Activated CD4-positive, CD25-positive, alpha-beta regulatory T cell (primary cell): Measurements from ENCODE around the gene PLPP3.

ENCODE experiments used
- DNase-seq, 4 experiments: peaks; one replicate each; lab custom pipeline; 2025; lab: John Stamatoyannopoulos, UW

Gene PLPP3

DNA sequence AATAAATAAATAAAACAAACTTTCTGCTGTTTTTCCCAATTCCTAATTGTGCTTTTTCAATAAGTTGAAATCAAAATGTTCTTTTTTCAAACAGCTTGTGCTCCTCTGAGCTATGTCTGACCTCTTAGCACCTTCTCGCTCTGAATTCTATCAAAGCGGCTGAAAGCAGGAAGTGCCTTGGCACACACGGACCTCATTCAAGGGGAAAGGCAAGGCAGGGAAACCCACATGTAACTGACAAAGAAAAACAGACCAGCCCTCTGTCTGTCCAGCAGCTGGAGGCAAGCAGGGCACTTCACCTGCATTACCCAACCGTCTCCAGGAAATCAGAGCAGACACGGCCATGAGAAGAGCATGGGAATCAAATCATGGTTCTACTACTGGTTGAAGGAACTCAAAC, 56.7 kb downstream of the PLPP3 start:
- DNase-seq = no peak

DNA sequence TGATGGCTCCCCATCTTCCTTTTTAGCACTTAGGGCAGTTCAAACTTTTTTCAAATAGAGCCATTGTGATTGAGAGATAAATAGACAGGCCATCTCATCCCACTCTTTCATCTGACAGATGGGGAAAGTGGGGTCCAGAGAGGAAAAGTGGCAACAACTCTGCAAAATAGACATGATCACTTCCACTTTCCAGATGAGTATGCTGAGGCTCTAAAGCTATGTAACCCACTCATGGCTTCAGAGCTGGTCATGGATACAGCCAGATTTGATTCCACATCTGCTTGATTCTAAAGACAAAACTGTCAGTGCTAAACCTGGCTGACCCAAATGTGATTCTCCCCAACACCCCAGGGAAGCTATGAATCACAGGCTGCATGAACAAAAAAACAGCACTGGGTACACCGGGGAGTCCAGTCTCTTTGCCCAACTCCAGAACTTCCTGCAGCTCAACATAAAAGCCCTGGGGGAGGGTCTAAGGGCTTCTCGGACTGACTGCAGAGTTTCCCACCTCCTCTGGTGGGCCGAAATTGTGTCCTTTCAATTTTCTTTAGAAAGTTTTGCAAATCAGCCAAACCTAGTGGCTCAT, 59.3 kb downstream of the PLPP3 start:
- DNase-seq = no peak

DNA sequence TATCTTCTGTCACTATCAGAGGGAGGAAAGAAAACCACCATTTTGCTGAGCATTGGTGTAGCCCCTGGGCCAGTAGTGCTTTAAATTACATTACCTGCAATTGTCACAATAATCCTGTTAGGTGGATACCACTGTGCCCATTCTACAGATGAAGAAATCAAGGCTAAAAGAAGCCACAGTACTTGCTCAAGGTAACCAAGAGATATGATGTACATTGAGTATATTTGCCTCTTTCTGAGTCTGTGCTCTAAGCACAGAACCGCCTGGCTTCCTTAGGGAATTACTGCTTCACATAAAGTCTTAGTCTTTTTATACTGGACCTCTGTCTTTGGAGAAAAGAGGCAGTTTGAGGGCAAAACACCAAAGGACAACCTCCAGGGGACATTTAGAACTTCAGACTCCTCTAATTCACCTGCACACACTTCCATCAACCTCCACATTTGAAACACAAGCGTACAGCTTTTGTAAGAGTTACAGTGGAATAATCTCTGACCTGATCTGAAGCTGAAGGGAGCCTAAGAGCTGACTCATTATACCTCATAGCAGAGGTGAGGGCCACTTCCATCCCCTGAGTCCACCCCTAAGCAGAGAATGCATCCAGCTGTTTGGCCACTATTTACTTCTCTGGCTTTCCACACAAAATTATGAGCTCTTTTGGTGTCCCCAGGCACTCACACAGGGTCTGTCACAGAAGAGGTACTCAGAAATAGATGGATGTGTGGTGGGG, 61.8 kb downstream of the PLPP3 start:
- no peak for DNase-seq

DNA sequence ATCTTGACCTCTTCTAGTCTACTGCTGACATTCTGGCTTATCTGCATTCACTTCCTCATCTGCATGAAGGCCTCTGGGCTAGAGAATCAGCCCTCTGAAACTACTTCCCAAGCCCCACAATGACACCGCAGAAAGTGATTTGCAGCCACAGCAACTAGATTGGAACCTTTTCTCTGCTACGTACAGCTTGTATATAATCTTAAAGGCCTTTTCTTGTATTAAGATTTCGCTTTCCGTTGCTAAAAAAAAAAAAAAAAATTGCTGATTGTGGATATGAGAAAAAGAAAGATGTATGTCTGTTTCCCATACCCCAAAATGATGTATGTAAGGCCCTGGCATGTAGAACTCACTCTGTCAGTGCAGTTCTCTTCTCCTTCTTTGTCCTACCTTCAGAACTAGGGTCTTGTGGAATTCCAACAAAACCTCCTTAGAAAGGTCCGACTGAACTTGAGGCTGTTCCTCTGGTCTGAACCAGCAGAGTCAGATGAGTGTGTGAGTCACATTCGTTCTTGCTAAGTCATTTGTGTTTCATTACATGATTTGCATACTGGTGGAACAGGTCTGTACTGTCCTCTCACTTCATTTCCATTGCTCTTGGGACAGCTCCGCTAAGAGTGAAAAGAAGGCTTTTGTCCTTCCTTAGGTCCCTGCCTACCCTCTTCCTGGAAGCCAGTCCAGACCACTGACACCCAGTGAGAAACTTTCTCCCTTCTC, 62.7 kb downstream of the PLPP3 start:
- DNase-seq = no peak

DNA sequence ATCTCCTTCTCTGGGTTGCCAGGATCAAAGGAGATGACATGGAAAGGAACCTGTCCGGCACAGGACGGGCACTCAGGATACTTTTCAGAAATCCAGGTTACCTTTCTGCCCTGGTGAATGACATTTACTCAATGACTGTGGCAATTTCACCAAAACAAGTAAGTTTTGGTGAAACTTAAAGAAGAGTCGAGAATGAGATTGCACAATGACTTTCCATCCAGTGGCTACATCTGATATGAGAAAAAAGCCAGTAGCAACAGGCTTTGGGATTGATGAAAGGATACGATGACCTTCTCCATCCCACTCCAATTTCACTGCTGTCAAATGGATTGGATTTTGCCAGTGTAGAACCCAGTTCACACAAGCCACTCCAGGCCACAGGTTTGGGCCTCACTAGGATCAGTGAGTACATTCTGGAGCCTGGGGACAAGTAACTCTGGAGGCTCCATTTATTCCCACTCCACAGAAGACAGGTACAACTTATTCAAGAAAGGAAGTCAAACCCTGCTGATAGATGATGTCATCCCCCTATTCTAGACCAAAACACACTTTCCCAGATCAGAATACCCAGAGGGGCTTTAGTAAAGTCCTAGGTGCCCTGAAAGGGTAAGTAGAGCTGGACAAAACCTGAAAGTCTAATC, 63.3 kb downstream of the PLPP3 start:
- no peak for DNase-seq

DNA sequence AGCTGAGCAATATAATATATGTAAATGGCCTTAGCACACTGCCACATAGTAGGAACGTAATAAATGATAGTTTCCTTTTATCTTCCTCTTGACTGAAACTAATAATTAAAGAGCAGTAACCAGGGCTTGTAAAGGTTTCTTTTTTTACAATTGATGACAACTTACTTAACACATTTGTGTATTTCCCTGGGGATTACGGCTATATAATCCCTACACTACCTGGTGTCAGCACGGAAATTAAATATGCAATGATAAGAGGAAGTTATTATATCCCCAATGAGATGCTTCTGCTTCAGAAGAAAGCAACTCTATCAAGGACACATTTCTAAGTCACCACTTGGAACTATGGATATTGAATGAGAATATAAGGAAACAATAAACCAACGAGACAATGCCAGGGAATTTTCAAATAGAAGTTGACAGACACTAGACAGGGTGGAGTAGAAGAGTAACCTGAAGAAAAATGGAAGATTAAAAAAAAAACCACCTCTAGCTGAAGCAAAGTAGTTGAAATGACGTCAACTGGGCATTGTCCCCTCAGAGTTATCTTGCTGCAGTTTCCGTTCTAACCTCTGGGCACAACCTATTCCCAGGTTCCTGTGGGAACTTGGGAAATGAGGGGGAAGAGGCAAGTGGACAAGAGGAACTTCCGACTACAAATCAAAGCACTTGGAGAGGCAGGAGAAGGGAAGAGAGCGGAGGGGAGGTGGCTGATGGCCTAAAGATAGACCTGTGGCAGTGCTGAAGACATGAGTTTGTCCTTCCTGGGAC, 66.5 kb downstream of the PLPP3 start:
- no peak for DNase-seq

DNA sequence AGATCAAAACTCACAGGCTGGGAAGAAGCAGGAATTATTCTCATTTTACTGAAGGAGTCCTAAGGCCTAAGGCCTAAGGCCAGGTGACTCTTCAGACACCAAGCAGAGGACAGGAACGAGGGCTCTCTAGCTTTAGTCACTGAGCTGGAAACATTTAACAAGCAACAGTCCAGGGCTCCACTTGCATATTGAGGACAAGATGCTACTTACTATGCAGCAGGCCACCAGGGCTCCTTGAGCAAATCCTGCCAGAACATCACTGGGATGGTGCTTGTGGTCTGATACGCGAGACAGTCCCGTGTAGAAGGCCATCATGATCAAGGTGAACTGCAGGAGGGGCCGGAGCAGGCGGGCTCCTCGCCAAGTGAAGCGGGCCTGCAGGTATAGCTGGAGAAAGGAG, 67.6 kb downstream of the PLPP3 start:
- DNase-seq = no peak

DNA sequence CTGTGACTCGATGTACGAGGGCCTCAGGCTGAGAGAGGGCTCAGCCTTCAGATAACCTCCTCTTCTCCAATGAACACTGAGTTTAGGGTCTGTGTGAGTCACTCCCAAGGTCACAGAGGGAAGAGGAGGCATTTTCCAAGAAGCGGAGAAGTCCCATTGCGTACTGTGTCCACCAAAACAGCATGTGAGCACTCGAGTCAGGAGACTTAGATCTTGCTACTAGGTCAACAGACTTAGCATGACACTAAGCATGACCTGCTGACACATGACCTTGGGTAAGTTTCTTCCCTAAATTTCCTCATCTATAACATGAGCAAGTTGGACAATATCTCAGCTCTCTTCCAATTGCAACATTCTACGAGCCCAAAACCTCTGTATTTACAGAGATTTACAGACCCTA, 68.0 kb downstream of the PLPP3 start:
- no peak for DNase-seq

DNA sequence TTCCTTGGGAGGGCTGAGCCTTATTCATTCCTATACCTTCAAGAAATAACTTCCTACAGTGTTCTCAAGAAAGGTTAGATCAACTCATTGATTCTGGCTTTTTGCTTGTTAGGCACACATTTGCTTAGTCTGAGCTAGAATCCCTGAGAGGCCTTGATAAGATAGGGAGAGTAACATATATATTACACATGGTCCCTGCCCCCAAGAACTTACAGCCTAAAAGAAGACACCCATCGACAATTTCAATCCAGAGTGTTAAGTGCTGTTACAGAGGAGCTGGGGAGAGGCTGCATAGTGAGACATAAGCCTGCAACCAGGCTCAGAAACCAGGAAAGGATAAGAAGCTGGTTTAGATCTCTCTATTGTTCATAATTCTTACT, 68.7 kb downstream of the PLPP3 start:
- DNase-seq = no peak

DNA sequence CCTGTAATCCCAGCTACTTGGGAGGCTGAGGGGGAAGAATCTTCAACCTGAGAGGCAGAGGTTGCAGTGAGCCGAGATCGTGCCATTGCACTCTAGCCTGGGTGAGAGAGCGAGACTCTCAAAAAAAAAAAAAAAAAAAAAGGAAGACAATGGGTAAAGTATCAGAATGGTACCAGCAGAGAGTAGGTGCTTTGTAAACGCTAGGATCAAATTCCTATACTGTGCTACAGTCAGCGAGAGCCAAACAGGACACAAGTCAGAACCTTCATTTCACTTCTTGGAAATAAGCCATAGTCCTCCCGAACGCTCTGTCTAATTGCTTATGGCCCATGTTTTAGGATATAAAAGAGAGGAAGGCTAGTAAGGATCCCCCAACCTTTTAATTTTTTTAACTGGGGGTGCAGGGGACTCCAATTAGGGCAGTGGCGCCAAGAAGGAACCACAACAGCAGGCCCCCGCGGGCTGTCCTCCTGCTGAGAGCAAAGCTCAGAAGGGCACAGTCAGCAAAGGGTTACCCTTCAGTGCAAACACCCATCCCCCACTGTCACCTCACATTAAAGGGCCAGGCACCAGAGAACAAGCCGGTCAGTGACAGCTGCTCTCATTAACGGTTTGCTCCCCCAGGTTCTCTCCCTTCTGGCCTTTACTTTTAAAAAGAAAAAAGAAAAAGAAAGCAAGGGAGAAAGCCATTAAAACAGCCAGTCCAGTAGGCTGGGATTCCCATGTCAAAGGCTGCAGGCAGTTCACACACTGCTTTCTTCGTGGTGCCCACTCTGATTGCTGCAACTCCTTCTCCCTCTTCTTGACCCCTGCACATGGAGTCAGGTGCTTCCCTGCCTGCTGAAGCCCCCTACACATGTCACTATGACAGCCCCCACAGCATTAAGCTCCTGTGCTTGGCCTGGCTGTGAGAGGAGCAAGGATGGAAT, 69.4 kb downstream of the PLPP3 start:
- DNase-seq = no peak

DNA sequence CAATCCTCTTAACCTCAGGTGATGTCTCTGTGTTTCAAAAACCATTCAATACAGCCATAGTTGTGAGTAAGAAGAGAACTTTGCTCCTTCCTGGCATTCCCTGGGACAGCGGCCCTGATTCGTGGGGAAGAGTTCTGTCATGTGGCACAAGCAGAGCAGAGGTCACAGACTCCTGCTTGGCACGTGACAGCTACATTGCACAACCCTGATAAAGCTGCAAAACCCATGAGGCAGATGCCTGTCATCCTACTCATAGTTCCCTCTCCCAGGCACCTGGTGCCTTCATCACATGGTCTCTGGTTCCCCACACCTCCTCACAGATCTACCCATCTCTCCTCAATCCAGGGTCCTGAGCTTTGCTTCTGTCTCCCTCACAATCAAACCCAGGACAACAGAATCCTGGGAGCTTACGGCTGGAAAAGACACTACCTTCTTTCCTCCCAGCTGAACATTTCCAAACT, 70.8 kb downstream of the PLPP3 start:
- DNase-seq = no peak

DNA sequence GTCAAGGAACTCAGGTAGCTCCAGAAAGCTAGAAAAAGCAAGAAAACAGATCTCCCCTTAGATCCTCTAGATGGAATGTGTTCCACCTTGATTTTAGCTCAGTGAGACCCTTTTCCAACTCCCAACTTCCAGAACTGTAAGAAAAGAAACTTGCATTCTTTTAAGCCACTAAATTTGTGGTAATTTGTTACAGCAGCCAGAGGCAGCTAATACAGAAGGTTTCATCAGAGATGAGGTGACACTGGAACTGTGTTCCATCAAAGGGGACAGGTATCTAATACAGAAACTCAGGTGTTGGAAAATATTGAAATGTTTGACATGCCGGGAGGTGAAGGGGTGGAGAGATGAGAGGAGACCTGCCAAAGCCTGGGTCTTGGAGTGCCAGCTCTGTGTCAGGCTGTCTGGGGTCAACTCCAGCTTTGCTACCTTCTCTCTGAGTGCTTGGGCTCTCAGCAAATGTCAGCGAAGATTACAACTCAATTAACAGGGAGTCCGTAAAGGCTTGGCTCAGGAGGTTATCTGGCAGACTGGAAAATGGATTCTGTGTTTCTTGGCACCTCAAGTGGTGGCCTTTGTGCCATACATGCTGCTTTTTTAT, 71.3 kb downstream of the PLPP3 start:
- no peak for DNase-seq

DNA sequence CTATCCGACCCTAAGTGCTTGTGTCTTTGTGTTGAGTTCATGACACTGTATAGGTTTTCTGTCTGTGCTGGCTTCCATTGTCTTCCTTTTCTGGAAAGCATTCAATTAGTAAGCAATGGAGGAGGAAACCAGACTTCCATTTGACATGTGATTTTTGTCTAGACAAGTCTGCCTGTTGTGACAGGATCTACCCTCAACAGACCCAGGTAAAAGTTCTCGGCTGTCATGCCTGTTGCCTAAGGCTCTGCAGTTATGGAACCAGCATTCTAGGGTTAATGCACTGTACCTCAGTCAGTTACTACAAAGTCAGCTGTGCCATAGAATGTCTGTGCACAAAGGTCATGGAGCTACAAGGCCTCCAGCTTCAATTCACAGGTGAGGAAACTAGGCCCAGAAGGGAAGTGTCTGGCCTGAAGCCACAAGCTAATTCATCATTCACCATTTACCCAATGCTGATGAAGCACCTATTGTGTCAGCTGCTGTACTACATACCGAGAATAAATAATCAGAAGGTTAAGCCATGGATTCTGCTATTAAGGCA, 72.3 kb downstream of the PLPP3 start:
- DNase-seq = no peak

DNA sequence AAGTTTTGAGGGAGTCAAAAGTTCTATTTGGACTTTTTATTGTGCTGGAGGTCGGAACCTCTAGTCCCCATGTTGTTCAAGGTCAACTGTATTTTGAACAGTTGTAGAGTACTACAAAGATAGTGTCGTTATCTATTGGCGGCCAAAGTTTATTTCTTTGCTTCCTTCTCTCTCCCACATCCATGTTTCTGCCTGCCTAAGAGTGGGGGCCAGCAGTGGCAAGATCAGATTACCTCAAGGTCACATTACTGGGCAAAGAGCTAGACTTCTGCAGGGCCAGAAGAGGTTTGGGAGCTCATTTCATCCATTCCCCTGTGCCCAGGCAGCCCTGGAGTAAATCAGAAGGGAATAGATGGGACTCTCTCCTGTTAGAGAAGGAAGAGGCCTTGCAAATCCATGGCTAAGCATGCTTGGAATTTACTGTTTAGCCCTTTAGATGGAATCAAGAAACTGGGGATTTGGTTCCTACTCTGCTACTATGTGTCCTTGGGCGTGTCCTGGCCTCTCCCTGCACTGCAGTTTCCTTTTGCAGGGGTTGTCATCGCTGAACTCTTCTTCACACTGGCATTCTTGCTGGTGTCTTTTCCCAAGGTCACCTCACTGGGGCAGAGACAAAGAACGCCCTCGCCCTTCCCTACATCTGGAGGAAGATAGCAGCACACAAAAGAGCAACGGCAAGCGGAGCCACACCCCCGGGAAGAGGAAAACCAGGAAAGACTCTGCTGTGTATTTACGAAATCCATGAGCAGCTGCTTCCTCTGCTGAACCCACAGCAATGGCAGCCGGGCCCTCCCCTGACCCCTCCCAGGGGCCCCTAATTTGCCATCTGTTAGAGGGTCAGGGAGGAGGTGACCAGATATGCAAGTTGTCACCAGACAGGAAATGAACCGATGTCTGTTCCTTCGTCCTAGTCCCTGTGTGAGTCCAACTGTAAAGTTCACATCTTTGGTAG, 73.3 kb downstream of the PLPP3 start:
- no peak for DNase-seq

DNA sequence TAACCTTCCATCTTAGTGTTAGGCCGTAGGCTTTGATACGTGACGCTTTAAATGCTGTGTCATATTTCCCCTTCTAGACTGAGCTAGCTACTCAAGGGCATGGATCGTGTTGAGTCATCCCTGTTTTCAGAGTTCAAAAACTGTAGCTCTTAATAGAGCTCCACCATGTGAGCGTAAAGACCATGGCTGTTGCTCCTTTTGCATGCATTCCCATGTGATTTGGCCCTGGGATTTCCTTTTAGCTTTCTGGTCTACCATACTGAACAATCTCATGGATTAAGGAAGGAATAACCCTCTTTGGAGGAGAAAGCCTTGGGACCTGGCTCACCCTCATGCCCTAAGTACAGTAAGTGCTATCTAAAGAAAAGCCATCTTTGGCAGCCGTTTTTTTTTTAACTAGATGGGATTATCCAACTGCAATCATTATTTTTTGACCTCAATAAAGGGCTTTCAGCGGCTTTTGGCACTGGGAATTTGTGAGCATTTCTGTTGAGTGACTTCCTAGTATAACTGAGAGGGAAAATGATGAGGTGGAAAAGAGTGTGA, 76.6 kb downstream of the PLPP3 start:
- no peak for DNase-seq

DNA sequence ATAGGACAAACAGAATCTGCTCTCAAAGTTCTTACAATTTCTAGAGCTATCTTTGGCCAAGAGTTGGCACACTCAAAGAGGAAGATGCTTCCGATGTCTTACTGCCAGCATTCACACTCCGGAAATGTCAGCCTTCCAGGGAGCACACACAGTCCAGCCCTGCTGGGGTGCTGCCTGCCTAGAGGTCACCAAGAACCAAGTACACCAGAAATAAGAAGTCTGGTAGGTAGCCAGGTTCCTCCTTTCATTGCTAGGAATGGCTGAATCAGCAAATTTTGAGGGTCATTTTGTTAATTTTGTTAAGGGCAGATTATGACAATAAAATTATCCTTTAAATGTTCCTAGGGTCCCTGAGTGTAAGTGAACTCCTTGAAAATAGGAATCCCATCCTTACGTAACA, 77.5 kb downstream of the PLPP3 start:
- no peak for DNase-seq

DNA sequence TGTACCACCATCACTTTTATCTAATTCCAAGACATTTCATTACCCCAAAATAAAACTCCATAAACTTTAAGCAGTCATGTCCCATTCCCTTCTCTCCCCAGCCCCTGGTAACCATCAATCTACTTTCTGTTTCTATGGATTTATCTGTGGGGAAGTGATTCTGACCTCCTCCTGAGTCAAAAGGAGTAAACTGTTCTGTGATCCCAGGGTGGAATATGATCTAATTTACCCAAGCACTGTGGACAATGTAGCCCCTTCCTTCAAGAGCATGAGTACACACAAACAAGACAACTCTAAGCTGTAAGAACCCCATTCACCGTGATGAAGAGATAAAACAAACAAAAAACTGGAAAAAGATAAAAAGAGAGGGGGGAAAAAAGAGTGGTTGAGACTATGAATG, 77.9 kb downstream of the PLPP3 start:
- DNase-seq = no peak

DNA sequence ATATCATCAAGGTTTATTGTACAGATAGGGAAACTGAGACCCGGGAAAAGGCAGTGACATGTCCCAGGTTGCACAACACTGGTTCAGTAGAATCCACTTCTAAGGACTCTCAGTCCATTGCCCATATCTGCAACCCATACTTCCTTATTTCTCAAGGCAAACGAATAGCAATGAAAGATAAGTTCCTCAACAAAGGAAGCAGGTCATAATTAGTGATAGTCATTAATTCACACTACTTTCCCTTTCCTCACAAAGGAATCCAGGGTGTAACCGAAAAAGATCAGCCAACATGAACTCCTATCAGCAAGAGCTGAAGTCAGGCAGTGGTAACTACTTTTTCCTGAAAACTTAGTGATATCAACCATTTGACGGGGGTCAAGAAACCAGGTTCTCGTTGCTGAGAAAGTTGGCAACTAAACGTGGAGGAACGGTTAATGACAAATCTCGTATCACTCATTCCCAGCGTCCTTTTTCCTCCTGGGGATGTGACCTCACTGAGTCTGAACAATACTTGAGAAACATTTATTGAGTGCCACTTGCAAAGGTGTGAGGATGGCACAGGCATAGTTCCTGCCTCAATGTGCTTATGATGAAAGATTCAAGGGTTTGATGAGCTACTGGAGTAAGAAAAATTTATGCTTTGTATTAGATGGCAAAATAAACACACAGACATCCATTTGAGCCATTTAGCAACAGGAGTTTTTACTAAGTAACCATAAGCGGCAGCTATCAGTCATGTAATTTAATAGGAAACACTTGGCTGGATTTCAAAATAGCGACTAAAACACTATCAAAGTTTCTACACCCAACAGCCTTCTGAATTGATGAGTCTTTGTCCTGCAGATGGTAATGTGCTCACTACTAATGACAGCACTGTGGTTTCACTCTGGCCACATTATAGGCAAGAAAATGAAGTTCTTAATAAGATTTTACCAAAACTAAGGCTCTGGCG, 82.3 kb downstream of the PLPP3 start:
- no peak for DNase-seq
